H9 (cell line): ENCODE measurements around the gene ANKRD13B. TPM values are rescaled to one million over a fixed set of nuclear protein-coding genes. Genes with fewer than 3 reads are reported as not detected.

Experiments used
- DNase-seq: peaks from one replicate; pipeline ENCODE4 v3.0.0-alpha.2; 2017
- H2AFZ ChIP-seq: one replicate; pipeline ENCODE4 v1.6.1; 2013; ENCODE audit warnings: mild to moderate bottlenecking, low read length, control low read depth, moderate library complexity
- H2AK5ac ChIP-seq: 2 replicates; pipeline ENCODE4 v1.6.1; 2013; ENCODE audit warnings: low read length, control low read depth, mixed read lengths; ENCODE audit not compliant: insufficient read length
- H2BK120ac ChIP-seq: one replicate; pipeline ENCODE4 v1.6.1; 2013; ENCODE audit warnings: low read depth, mild to moderate bottlenecking, low read length, control low read depth, inconsistent platforms; ENCODE audit not compliant: poor library complexity, severe bottlenecking
- H2BK12ac ChIP-seq: 2 replicates; pipeline ENCODE4 v1.6.1; 2013; ENCODE audit warnings: low read length, control low read depth, mixed read lengths, low read depth; ENCODE audit not compliant: insufficient read length
- H2BK15ac ChIP-seq: 2 replicates; pipeline ENCODE4 v1.6.1; 2013; ENCODE audit warnings: low read depth, low read length, control low read depth
- H2BK20ac ChIP-seq: one replicate; pipeline ENCODE4 v1.6.1; 2013; ENCODE audit warnings: low read depth, mild to moderate bottlenecking, low read length, control low read depth, inconsistent platforms; ENCODE audit not compliant: poor library complexity, severe bottlenecking
- H2BK5ac ChIP-seq: 2 replicates; pipeline ENCODE4 v1.6.1; 2013; ENCODE audit warnings: low read length, control low read depth, mixed read lengths; ENCODE audit not compliant: insufficient read length
- H3K14ac ChIP-seq: 2 replicates; pipeline ENCODE4 v1.6.1; 2013; ENCODE audit warnings: low read length, control low read depth; ENCODE audit not compliant: insufficient read depth
- H3K18ac ChIP-seq: 2 replicates; pipeline ENCODE4 v1.6.1; 2013; ENCODE audit warnings: low read depth, mild to moderate bottlenecking, mixed read lengths, low read length, control low read depth; ENCODE audit not compliant: insufficient read length
- H3K23ac ChIP-seq: 2 replicates; pipeline ENCODE4 v1.6.1; 2013; ENCODE audit warnings: low read length, control low read depth, mixed read lengths, low read depth; ENCODE audit not compliant: insufficient read length
- H3K23me2 ChIP-seq: 2 replicates; pipeline ENCODE4 v1.6.1; 2013; ENCODE audit warnings: low read depth, mild to moderate bottlenecking, mixed read lengths, low read length, control low read depth; ENCODE audit not compliant: insufficient read length, poor library complexity, severe bottlenecking
- H3K27ac ChIP-seq: 2 replicates; pipeline ENCODE4 v1.5.1; 2013; ENCODE audit warnings: low read length, control low read depth, mixed read lengths, low read depth; ENCODE audit not compliant: insufficient read length
- H3K27me3 ChIP-seq: 2 replicates; pipeline ENCODE4 v1.6.1; 2013; ENCODE audit warnings: low read length, control low read depth, inconsistent platforms; ENCODE audit not compliant: insufficient read depth
- H3K4ac ChIP-seq: 2 replicates; pipeline ENCODE4 v1.6.1; 2013; ENCODE audit warnings: low read depth, mild to moderate bottlenecking, control low read depth, inconsistent platforms, low read length, moderate library complexity
- H3K4me1 ChIP-seq: 2 replicates; pipeline ENCODE4 v1.6.1; 2013; ENCODE audit warnings: low read length, control low read depth, inconsistent platforms; ENCODE audit not compliant: insufficient read depth
- H3K4me2 ChIP-seq: 2 replicates; pipeline ENCODE4 v1.6.1; 2013; ENCODE audit warnings: low read length, control low read depth, mixed read lengths; ENCODE audit not compliant: insufficient read length, insufficient read depth
- H3K56ac ChIP-seq: 2 replicates; pipeline ENCODE4 v1.6.1; 2013; ENCODE audit warnings: low read depth, mild to moderate bottlenecking, mixed read lengths, low read length, control low read depth; ENCODE audit not compliant: insufficient read length
- H3K79me1 ChIP-seq: 2 replicates; pipeline ENCODE4 v1.6.1; 2013; ENCODE audit warnings: low read depth, mild to moderate bottlenecking, moderate library complexity, low read length, control low read depth, inconsistent platforms; ENCODE audit not compliant: insufficient read depth, poor library complexity, severe bottlenecking
- H3K79me2 ChIP-seq: 2 replicates; pipeline ENCODE4 v1.6.1; 2013; ENCODE audit warnings: low read length, control low read depth, inconsistent platforms; ENCODE audit not compliant: insufficient read depth
- H3K9ac ChIP-seq: 2 replicates; pipeline ENCODE4 v1.6.1; 2013; ENCODE audit warnings: low read length, control low read depth, mixed read lengths; ENCODE audit not compliant: insufficient read length; ENCODE audit errors: extremely low read depth
- H3K9me3 ChIP-seq: one replicate; pipeline ENCODE4 v1.6.1; 2013; ENCODE audit warnings: low read depth, low read length, inconsistent platforms; ENCODE audit not compliant: control insufficient read depth
- H3T11ph ChIP-seq: one replicate; pipeline ENCODE4 v1.6.1; 2013; ENCODE audit warnings: mild to moderate bottlenecking, low read length, control low read depth, inconsistent platforms
- H4K20me1 ChIP-seq: one replicate; pipeline ENCODE4 v1.6.1; 2013; ENCODE audit not compliant: control insufficient read depth, insufficient read length, insufficient read depth
- H4K5ac ChIP-seq: 2 replicates; pipeline ENCODE4 v1.6.1; 2013; ENCODE audit warnings: low read depth, mild to moderate bottlenecking, mixed read lengths, low read length, control low read depth; ENCODE audit not compliant: insufficient read length
- H4K8ac ChIP-seq: replicated peaks from 2 replicates; pipeline ENCODE4 v1.6.1; 2013; ENCODE audit warnings: low read length, control low read depth, mixed read lengths, low read depth; ENCODE audit not compliant: insufficient read length
- H4K91ac ChIP-seq: 2 replicates; pipeline ENCODE4 v1.6.1; 2013; ENCODE audit warnings: low read depth, mild to moderate bottlenecking, moderate library complexity, mixed read lengths, low read length, control low read depth; ENCODE audit not compliant: insufficient read length
- H3K27ac Mint-ChIP-seq, 3 experiments: 2 replicates in 2 of 3; 3 replicates in 1 of 3; pipeline ENCODE4 v1.8.0; 2020 to 2021; ENCODE audit warnings: mixed read lengths in 3 of 3, mild to moderate bottlenecking in 1 of 3, moderate library complexity in 1 of 3
- H3K27me3 Mint-ChIP-seq: 2 replicates; pipeline ENCODE4 v1.8.0; 2021; ENCODE audit warnings: low read depth, mild to moderate bottlenecking, moderate library complexity, mixed read lengths
- H3K36me3 Mint-ChIP-seq, 3 experiments: 2 replicates in 2 of 3; 3 replicates in 1 of 3; pipeline ENCODE4 v1.8.0; 2020 to 2021; ENCODE audit warnings: low read depth in 3 of 3, mixed read lengths in 3 of 3; ENCODE audit not compliant: insufficient read depth in 1 of 3
- H3K4me1 Mint-ChIP-seq, 2 experiments: 2 replicates each; pipeline ENCODE4 v1.8.0; 2020; ENCODE audit warnings: mixed read lengths in 2 of 2
- H3K4me3 Mint-ChIP-seq, 2 experiments: 2 replicates in 1 of 2; 3 replicates in 1 of 2; pipeline ENCODE4 v1.8.0; 2020 to 2021; ENCODE audit warnings: mild to moderate bottlenecking in 2 of 2, mixed read lengths in 2 of 2, moderate library complexity in 1 of 2
- H3K9me3 Mint-ChIP-seq, 2 experiments: 2 replicates in 1 of 2; 3 replicates in 1 of 2; pipeline ENCODE4 v1.8.0; 2020; ENCODE audit warnings: mild to moderate bottlenecking in 2 of 2, mixed read lengths in 2 of 2, moderate library complexity in 1 of 2
- CTCF ChIP-seq: fragments of 200-600 bp; sonication (generic); conservative IDR thresholded peaks from 3 replicates; pipeline ENCODE4 v1.8.0; 2021; ENCODE audit warnings: antibody characterized with exemption, mild to moderate bottlenecking
- WGBS: extraction: QIAGEN DNeasy Blood & Tissue Kit; methylation state at CpG from one replicate; pipeline ENCODE4 v1.1.7; 2013; ENCODE audit warnings: missing lambda C conversion rate, low lambda C conversion rate, mixed read lengths; ENCODE audit not compliant: insufficient read length; ENCODE audit errors: extremely low coverage; 5-methylcytosine and 5-hydroxymethylcytosine counted together
- total RNA-seq: library from RNA; stranded (reverse); gene quantifications from 2 replicates; pipeline ENCODE4 v1.2.1, GENCODE V29; 2021

The ANKRD13B gene
- total RNA-seq, 1 experiment from 2014 or later = 24.2 TPM

GRCh38 chr17:29583324-29584248 is 9.3 kb upstream of the ANKRD13B start:
- Histone ChIP-seq H4K20me1 (no peaks in the 10 kb centered on the region), H3K27me3 (no peaks in the 10 kb centered on the region), H3K4ac (no peak overlapping the region), H2BK20ac (no peak overlapping the region), H3T11ph (no peak overlapping the region), H3K23ac (no peak overlapping the region), H3K9me3 (no peaks in the 10 kb centered on the region), H3K4me1 (peaks cover 15% of the 10 kb centered on the region; the same call in 1 of the 2 replicates), H4K5ac (no peak overlapping the region), H2AK5ac (no peak overlapping the region), H2BK120ac (no peak overlapping the region), H3K23me2 (peaks cover 6% of the 10 kb centered on the region), H3K4me2 (no peak overlapping the region), H3K79me2 (peaks cover 23% of the 10 kb centered on the region; the same call in 1 of the 2 replicates), H3K14ac (no peak overlapping the region; the same call in 1 of the 2 replicates), H4K8ac (no peak overlapping the region), H3K79me1 (peaks cover 4% of the 10 kb centered on the region), H2BK5ac (no peak overlapping the region), H3K56ac (no peak overlapping the region), H4K91ac (no peak overlapping the region), H2BK12ac (no peak overlapping the region), H2BK15ac (no peak overlapping the region), H3K9ac (no peak overlapping the region), H3K18ac (no peak overlapping the region), H2AFZ (no peak overlapping the region), H3K27ac (no peak overlapping the region)
- Mint-ChIP-seq H3K27ac (no peak overlapping the region), H3K4me1 (peaks cover 28 to 43% of the 10 kb centered on the region in 2 experiments), H3K4me3 (no peak overlapping the region; a peak in 1 of 5 replicates), H3K36me3 (peaks cover 20 to 44% (median 35%) of the 10 kb centered on the region in 3 experiments), H3K27me3 (no peaks in the 10 kb centered on the region), H3K9me3 (no peaks in the 10 kb centered on the region)
- WGBS = no CpG with 5 or more reads among the region's 16 CpGs
- TF ChIP-seq CTCF = no peak
- no peak for DNase-seq
